Activated CD4-positive, alpha-beta T cell treated with anti-CD3 and anti-CD28 coated beads for 24 hours (primary cell): ENCODE results near the gene CFAP97.
"Not testable (repeated sequence)": the region's sequence is repeated elsewhere in the genome, so short reads cannot be mapped to it uniquely, and the experiment has no call there.

Experiments used
- DNase-seq, 2 donors: peaks; one replicate each; pipeline ENCODE4 v3.0.0-alpha.2; 2020; ENCODE audit warnings: low read depth in 2 of 2

The CFAP97 gene

GRCh38 chr4:185203486-185204237 lies at the start of gene CFAP97:
CFAP97 (minus strand) TSS chr4:185204000; CDS start chr4:185191196, 12,804 bp downstream.
- peak; percentile 63 to 70 for DNase-seq

- no peak for DNase-seq
These were observed 45.3 kb upstream of the CFAP97 start for GRCh38 chr4:185249105-185249504.

GRCh38 chr4:185248393-185249039 lies 44.7 kb upstream of the CFAP97 start:
- no peak for DNase-seq

- DNase-seq = no peak
These were observed 43.4 kb upstream of the CFAP97 start for GRCh38 chr4:185247151-185247550.

- no peak for DNase-seq
These were observed 42.7 kb upstream of the CFAP97 start for GRCh38 chr4:185246453-185246852.

GRCh38 chr4:185244763-185245162 lies 41.0 kb upstream of the CFAP97 start:
- no peak for DNase-seq

- no peak for DNase-seq
These were observed 40.1 kb upstream of the CFAP97 start for GRCh38 chr4:185243879-185244278.

GRCh38 chr4:185242749-185243533 lies 39.1 kb upstream of the CFAP97 start:
- no peak for DNase-seq

GRCh38 chr4:185240486-185240885 lies 36.7 kb upstream of the CFAP97 start:
- not testable (repeated sequence) for DNase-seq

- DNase-seq = no peak
These were observed 35.0 kb upstream of the CFAP97 start for GRCh38 chr4:185238750-185239149.

- peak; percentile 5 to 14 for DNase-seq
These were observed 34.4 kb upstream of the CFAP97 start for GRCh38 chr4:185238215-185238681.

- DNase-seq = no peak
These were observed 33.4 kb upstream of the CFAP97 start for GRCh38 chr4:185237175-185237574.

GRCh38 chr4:185235843-185236503 lies 32.2 kb upstream of the CFAP97 start:
- no peak for DNase-seq

- no peak for DNase-seq
These were observed 31.5 kb upstream of the CFAP97 start for GRCh38 chr4:185235119-185235842.

- DNase-seq = no peak
These were observed 28.6 kb upstream of the CFAP97 start for GRCh38 chr4:185232370-185232769.

GRCh38 chr4:185229021-185229818 lies 25.4 kb upstream of the CFAP97 start:
- DNase-seq = no peak

- DNase-seq = no peak
These were observed 24.0 kb upstream of the CFAP97 start for GRCh38 chr4:185227713-185228278.

GRCh38 chr4:185227131-185227551 lies 23.3 kb upstream of the CFAP97 start:
- no peak for DNase-seq

- DNase-seq = no peak
These were observed 22.1 kb upstream of the CFAP97 start for GRCh38 chr4:185225940-185226339.

- no peak for DNase-seq
These were observed 20.8 kb upstream of the CFAP97 start for GRCh38 chr4:185224597-185224996.
